Nephron progenitor cell (in vitro differentiated cells): Measurements from ENCODE around the gene SULF2.
"Not testable (repeated sequence)": the region's sequence is repeated elsewhere in the genome, so short reads cannot be mapped to it uniquely, and the experiment has no call there.

Experiments
- DNase-seq: peaks from one replicate; pipeline ENCODE4 v3.0.0; 2021
- H3K27ac Mint-ChIP-seq: 2 replicates; pipeline ENCODE4 v1.8.0; 2021; ENCODE audit warnings: mild to moderate bottlenecking, moderate library complexity, mixed read lengths
- H3K27me3 Mint-ChIP-seq: 2 replicates; pipeline ENCODE4 v1.8.0; 2021; ENCODE audit warnings: mild to moderate bottlenecking, low read depth, mixed read lengths; ENCODE audit not compliant: poor library complexity
- H3K36me3 Mint-ChIP-seq: 2 replicates; pipeline ENCODE4 v1.8.0; 2021; ENCODE audit warnings: low read depth, mixed read lengths
- H3K4me1 Mint-ChIP-seq: 2 replicates; pipeline ENCODE4 v1.8.0; 2021; ENCODE audit warnings: mixed read lengths
- H3K4me3 Mint-ChIP-seq: 2 replicates; pipeline ENCODE4 v1.8.0; 2021; ENCODE audit warnings: mild to moderate bottlenecking, moderate library complexity, mixed read lengths
- H3K9me3 Mint-ChIP-seq: 2 replicates; pipeline ENCODE4 v1.8.0; 2021; ENCODE audit warnings: mild to moderate bottlenecking, moderate library complexity, mixed read lengths
- TF ChIP-seq, protein P1 (sequence below): fragments of 200-600 bp; sonication (generic); IDR thresholded peaks from 2 replicates; pipeline ENCODE4 v1.5.0; 2021; ENCODE audit warnings: antibody characterized with exemption

Gene SULF2

DNA sequence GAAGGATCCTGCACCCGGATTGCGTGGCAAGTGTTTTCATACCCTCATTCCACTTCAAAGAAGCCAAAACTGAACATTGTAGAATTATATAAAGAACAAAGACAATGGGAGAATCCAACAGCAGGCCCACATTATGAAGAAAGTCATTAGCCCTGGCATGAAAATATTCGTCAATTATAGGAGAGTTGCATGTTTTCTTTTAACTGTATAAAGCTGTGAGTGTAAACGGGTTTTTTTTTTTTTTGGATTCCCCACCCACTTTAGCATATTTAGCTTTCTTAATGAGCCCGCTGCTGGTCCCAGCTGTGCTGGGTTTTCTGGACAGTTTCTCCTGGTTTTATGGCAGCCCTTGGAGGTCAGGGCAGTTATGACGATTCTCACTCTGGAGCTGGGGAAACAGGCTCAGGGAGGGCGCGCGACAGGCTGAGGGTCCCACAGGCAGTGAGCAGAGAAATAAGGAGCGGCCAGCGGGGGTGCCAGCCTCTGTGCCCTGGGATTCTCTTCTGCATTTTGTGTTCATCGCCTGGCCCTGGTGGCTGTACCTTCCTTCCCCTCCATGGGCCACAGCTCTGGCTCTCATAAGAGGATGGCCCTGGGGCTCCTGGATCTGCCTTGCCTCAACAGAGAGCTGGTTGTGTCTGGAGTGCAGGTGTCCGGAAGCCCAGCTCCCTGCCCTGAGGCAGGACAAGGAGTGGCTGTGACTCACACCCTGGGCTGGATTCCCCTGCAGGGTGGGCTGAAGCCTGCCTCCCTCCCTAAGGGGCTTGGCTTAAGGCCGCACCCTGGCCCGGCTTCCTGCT, 24.1 kb upstream of the SULF2 start:
- Mint-ChIP-seq H3K36me3 (no peaks in the 10 kb centered on the region), H3K27ac (no peak overlapping the region)
- TF ChIP-seq, protein P1, sequence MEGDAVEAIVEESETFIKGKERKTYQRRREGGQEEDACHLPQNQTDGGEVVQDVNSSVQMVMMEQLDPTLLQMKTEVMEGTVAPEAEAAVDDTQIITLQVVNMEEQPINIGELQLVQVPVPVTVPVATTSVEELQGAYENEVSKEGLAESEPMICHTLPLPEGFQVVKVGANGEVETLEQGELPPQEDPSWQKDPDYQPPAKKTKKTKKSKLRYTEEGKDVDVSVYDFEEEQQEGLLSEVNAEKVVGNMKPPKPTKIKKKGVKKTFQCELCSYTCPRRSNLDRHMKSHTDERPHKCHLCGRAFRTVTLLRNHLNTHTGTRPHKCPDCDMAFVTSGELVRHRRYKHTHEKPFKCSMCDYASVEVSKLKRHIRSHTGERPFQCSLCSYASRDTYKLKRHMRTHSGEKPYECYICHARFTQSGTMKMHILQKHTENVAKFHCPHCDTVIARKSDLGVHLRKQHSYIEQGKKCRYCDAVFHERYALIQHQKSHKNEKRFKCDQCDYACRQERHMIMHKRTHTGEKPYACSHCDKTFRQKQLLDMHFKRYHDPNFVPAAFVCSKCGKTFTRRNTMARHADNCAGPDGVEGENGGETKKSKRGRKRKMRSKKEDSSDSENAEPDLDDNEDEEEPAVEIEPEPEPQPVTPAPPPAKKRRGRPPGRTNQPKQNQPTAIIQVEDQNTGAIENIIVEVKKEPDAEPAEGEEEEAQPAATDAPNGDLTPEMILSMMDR = no peak

DNA sequence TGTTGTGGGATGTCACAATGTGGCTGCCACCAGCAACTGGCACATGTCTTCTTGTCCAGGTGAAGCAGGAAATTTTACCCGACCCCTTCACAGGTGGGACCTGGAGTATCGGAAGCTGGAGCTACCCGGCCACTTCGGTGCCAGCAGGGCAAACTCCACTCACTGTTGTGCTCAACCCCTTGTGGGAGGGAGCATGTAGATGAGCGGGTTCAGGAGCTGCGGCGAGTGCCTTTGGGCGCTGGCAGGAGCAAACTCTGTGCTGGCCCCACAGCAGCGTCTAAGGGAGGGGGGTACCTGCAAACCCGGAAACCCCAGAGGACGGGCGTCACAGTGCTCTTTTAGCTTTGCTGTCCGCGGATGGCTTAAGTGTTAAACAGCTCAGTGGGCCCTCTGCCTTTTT, 20.7 kb upstream of the SULF2 start:
- Mint-ChIP-seq H3K36me3 (no peaks in the 10 kb centered on the region), H3K27me3 (peaks cover 13% of the 10 kb centered on the region), H3K4me3 (no peak overlapping the region), H3K9me3 (no peaks in the 10 kb centered on the region), H3K27ac (no peak overlapping the region), H3K4me1 (peaks cover 32% of the 10 kb centered on the region)
- no peak for DNase-seq
- TF ChIP-seq, protein P1 = no peak

More for the DNA sequence above, 24.1 kb upstream of the SULF2 start:
- no peak for DNase-seq
- Mint-ChIP-seq H3K4me3 (no peak overlapping the region), H3K4me1 (peaks cover 32% of the 10 kb centered on the region), H3K9me3 (peaks cover 12% of the 10 kb centered on the region), H3K27me3 (peaks cover 13% of the 10 kb centered on the region)

DNA sequence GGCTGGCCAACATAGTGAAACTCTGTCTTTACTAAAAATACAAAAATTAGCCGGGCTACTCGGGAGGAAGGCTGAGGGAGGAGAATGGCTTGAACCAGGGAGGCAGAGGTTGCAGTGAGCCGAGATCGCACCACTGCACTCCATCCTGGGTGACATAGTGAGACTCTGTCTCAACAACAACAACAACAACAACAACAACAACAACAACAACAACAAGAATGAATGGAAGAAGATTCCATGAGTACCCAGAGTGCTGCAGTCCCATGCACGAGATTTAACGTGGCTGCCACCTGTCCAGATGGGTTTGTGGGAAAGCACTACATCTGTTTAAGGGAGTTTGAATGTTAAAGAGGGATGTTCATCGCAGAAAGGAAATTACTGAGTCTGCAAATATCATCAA, 19.7 kb upstream of the SULF2 start:
- H3K36me3 Mint-ChIP-seq, H3K27me3 Mint-ChIP-seq, H3K4me3 Mint-ChIP-seq, DNase-seq, H3K27ac Mint-ChIP-seq, H3K9me3 Mint-ChIP-seq: not testable (repeated sequence)
- H3K4me1 Mint-ChIP-seq = peaks cover 24% of the 10 kb centered on the region

DNA sequence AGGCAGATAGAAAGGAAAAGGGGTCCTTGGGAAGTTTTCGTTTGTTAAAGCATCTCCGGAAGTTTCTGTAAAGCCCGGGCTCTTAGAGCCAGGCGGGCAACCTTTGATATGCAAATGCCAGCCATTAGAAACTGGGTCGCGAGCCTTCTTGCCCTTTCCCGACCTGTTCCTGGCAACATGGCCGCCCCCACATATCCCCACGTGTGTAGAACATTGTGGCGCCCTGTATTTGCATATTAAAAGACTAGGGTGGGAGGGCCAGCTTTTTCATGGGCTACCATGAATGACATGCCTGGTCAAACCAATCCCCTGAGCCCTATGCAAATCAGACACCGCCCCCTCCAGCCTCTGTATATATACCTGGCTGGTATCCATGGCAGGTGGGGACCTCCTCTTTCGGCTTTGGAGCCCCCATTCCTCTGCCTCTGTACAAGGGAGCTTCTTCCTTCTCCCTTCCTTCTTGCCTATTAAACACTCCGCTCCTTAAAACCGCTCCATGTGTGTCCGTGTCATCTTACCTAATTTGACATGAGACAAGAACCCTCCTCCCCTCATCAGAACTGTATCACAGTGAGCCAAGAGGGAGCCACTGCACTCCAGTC, 19.0 kb upstream of the SULF2 start:
- H3K4me3 Mint-ChIP-seq, H3K36me3 Mint-ChIP-seq, H3K9me3 Mint-ChIP-seq, DNase-seq, H3K27me3 Mint-ChIP-seq, H3K27ac Mint-ChIP-seq: not testable (repeated sequence)
- peaks cover 18% of the 10 kb centered on the region for H3K4me1 Mint-ChIP-seq

DNA sequence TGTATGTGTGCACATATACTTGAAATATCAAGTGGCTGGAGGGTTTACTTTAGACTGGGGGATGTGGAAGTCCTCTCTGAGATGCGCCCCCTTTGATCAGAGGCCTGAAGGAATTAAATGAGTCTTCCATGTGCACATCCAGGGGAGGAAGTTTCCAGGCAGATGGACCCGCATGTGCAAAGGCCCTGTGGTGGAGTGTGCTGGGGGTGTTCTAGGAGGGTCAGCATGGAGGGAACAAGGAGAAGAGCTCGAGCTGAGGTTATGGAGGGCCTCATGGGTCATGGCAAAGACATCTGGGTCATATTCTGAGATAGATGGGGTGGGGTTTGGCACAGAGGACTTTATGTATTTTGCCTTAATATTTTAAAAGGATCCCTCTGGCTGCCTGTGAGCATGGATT, 17.7 kb upstream of the SULF2 start:
- no peaks in the 10 kb centered on the region for H3K36me3 Mint-ChIP-seq
- H3K27ac Mint-ChIP-seq = no peak overlapping the region
- H3K9me3 Mint-ChIP-seq = no peaks in the 10 kb centered on the region
- H3K4me3 Mint-ChIP-seq = no peak overlapping the region
- peaks cover 6% of the 10 kb centered on the region for H3K27me3 Mint-ChIP-seq
- no peak for DNase-seq
- TF ChIP-seq, protein P1 = no peak
- H3K4me1 Mint-ChIP-seq = peaks cover 28% of the 10 kb centered on the region

DNA sequence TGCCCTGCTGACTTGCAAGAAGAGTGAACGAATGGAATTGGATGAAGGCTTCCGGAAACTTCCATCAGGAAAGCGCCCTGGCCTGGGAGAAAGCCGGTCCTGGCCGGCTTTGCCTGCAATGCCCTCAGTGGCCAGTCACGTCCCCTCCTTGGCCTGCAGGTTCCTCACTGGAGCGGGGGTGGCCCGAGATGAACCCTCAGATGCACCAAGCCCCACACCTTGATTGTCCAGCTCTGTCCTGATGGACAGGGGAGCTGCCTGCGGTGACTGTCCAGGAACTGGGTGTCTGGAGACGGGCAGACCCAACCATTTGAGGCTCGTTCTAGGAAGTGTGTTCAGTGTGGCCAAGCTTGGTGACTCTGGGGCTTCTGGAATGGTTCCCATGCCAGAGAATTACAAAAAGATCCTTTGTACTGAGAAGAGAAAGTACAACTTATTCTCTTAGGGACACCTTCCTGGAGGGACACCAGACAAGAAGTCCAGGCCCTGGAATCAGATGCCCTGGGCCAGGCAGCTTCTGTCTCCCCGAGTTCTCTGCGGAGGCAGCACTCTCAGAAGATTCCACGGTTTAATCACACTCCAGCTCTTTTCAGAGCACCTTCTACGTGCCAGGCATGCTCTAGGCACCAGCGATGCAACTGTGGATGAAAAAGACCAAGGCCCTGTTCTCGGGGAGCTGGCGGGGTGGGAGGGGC, 17.1 kb upstream of the SULF2 start:
- DNase-seq = no peak
- TF ChIP-seq, protein P1 = no peak
- peaks cover 28% of the 10 kb centered on the region for H3K4me1 Mint-ChIP-seq
- H3K9me3 Mint-ChIP-seq = no peaks in the 10 kb centered on the region
- no peak overlapping the region for H3K4me3 Mint-ChIP-seq
- peaks cover 6% of the 10 kb centered on the region for H3K27me3 Mint-ChIP-seq
- H3K36me3 Mint-ChIP-seq = no peaks in the 10 kb centered on the region
- H3K27ac Mint-ChIP-seq = no peak overlapping the region
